ENCODE data around the gene TEKTIP1.
"Not testable (repeated sequence)": the region's sequence is repeated elsewhere in the genome, so short reads cannot be mapped to it uniquely, and the experiment has no call there.

Gene TEKTIP1

DNA sequence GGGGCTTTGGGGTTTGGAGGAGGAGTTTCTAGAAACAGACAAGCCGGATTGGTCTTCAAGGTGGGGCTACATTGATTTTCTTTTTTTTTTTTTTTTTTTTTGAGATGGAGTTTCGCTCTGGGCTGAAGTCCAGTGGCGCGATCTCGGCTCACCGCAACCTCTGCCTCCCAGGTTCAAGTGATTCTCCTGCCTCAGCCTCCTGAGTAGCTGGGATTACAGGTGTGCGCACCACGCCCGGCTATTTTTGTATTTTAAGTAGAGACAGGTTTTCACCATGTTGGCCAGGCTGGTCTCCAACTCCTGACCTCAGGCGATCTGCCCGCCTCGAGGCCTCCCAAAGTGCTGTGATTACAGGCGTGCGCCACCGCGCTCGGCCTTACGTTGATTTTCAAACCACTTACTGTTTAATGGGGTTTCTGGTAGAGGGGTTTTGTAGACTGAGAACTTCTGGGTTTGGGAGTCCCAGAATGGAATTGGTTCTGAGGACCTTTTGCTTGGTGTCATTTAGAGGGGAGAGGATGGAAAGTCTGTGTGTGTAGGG lies 30.8 kb upstream of the TEKTIP1 start:
- not testable (repeated sequence) for DNase-seq

GRCh38 chr19:3508771-3509535 lies 30.0 kb upstream of the TEKTIP1 start:
- DNase-seq, result no peak

- no peak for DNase-seq
These were observed 29.4 kb upstream of the TEKTIP1 start for GRCh38 chr19:3509566-3509989.

GRCh38 chr19:3510727-3511126 lies 28.2 kb upstream of the TEKTIP1 start:
- DNase-seq, result no peak

DNA sequence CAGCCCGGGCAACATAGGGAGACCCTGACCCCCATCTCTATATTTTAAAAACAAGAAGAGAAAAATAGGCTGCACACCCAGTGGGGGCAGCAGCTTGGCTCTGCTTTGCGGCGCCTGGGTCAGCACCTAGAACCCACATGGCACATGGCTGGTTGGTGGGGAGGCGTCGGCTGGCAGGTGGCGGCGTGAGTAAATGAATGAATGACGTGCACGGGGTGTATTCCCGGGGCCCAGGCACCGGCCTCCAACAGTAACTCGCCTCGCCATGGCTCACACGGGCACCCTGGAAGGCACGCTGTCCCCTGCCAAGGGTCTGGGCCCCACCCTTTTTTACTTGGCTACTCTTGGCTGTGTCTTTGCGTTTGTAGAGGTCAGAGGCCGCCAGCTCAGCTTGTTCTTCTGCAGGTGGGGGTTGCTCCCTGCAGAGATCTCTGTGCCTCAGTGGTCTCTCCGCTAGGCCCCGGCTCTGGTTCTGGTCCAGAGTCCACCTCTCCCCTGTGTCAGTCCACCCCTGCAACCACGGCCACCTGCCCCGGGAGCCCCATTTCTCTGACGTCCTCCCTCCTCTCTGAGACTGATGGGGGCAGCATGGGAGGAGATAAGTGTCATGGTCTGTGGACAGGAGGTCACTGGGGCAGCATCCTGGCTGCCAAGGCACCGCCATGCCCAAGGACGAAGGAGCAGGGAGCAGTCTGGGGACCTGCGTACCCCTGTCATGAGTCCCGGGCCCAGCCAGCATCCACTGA lies 27.3 kb upstream of the TEKTIP1 start:
- no peak for DNase-seq

- no peak for DNase-seq
These were observed 26.3 kb upstream of the TEKTIP1 start for GRCh38 chr19:3512562-3513228.

DNA sequence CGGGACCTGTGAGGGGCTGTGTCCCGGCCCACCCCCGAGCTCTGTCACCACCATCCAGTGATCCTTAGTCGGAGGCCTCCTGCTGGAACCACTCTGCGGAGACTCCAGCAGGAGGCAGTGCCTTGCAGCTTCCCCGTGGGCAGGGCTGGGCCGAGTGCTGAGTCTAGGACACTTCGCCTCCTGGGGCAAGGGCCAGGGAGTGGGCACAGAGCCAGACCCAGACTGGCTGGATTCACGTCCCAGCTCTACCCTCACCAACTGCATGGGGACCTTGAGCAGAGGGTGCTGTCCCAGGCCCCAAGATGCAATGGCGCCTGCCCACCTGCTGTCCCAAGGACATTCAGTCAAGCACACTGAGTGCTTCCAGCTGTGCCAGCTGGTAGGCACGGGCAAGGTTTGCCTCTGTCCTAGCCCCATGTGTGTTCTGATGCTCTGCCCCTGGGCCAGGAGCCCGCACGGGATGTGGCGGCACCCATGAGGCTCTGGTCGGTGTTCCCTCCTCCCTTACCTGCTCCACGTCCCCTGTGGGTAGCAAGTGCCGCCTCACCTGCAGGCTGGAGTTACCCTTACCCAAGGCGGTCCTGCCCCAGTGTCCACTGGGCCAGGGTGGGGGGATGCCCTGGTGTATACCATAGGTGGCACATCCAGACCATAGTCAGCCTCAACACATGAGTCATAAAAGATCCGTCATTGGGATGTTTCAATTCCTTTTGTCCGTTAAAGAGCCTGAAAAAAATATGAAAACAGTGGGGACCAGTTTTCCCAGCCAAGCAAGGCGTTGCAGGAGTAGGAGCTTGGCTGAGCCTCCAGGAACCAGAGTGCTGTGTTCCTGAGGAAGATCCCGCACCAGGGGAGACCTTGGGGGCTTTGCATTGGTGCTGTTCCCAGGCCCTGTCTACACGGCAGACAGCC lies 25.5 kb upstream of the TEKTIP1 start:
- DNase-seq, result no peak

- no peak for DNase-seq
These were observed 24.0 kb upstream of the TEKTIP1 start for GRCh38 chr19:3514930-3515329.

DNA sequence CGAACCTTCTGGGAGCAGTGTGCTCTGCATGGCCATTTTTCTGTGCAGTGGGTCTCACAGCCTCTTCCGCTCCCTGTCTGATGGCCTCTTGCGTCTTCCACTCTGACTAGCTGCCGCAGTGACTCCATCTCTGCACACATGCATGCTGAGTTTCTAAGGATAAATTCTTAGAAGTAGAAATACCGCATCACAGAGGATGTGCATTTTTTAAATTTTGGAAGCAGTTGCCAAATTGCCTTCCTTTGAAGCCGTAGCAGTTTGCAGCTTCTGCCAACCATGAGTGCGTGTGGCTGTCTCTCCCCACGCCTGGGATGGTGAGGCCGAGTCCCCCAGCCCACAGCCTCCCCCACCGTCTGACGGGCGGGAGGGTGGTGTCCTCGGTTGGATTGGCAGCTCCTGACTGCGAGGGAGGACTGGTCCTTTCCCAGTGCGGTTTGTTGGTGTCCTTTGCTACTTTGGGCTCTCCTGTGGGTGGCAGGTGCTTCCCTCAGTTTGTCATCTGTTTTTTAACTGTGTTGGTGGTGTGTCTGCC lies 23.0 kb upstream of the TEKTIP1 start:
- no peak for DNase-seq

- DNase-seq, result no peak
These were observed 22.2 kb upstream of the TEKTIP1 start for GRCh38 chr19:3516675-3517207.

GRCh38 chr19:3517638-3518037 lies 21.3 kb upstream of the TEKTIP1 start:
- no peak for DNase-seq

GRCh38 chr19:3518255-3518654 lies 20.7 kb upstream of the TEKTIP1 start:
- DNase-seq, result no peak

GRCh38 chr19:3518659-3519058 lies 20.3 kb upstream of the TEKTIP1 start:
- DNase-seq, result no peak

DNA sequence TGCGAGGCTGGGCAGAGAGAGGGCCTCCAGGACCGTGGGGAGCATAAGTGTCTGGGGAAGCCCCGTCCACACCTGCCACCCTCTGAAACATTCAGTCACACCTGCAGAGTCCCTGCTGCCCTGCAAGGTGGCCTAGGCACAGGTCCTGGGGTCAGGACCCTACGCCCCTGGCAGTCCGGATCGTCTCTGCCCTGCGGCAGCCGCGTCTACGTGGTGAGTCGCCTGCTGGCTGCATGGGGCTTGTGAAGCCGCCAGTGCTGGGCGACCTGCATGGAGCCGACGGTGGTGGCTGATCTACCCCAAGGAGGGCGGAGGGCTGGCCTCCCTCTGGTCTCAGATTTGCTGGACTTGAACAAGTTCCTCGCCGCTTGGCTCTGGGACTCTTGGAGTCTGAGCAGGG lies 19.8 kb upstream of the TEKTIP1 start:
- DNase-seq, result no peak

GRCh38 chr19:3520166-3521103 lies 18.5 kb upstream of the TEKTIP1 start:
- no peak for DNase-seq

GRCh38 chr19:3521104-3521445 lies 17.9 kb upstream of the TEKTIP1 start:
- DNase-seq, result no peak

DNA sequence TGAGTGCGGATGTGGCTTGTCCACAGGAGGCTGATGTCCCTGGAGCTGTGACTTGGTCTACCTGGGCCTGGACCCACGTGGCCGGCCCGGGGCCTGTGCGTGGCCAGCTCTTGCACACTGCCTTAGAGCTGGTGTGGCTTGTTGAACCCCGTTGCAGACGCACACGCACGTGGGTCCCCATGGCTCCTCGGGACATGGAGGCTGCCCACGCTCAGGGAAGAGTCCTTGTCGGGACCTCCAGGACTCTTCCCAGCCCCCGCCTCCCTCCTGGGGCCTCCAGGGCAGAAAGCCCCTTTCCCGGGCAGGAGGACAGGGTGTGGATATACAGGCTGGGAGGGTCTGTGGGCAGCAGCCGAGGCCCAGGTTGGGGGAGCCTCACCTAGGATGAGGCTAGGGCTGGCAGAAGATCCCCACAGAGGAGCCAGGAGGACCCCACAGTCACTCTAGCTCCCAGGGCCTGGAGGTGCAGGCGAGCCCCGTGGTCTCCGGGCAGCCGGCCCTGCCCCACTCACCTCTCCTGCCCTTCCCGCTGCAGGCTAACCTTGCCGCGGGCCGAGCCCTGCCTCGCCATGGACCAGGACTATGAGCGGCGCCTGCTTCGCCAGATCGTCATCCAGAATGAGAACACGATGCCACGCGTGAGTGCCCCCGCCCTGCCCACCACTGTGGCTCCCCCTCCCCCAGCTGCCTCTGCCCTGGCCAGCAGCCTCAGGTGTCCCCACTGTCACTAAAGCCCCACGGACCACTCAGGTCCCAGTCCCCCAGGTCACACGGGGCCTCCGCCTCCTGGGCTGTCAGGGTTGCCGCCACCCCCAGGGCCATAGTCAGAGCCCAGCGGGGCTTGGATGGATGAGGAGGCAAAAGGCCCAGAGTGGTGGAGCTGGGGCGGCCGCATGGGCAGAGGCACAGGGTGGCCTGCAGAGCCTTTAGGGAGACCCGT lies 16.3 kb upstream of the TEKTIP1 start:
- DNase-seq, result no peak

GRCh38 chr19:3523361-3524077 lies 15.5 kb upstream of the TEKTIP1 start:
- no peak for DNase-seq

Measured in activated CD4-positive, alpha-beta T cell treated with anti-CD3 and anti-CD28 coated beads for 1 hour (primary cell).